ENCODE measurements around the gene FCMR.

The FCMR gene

DNA sequence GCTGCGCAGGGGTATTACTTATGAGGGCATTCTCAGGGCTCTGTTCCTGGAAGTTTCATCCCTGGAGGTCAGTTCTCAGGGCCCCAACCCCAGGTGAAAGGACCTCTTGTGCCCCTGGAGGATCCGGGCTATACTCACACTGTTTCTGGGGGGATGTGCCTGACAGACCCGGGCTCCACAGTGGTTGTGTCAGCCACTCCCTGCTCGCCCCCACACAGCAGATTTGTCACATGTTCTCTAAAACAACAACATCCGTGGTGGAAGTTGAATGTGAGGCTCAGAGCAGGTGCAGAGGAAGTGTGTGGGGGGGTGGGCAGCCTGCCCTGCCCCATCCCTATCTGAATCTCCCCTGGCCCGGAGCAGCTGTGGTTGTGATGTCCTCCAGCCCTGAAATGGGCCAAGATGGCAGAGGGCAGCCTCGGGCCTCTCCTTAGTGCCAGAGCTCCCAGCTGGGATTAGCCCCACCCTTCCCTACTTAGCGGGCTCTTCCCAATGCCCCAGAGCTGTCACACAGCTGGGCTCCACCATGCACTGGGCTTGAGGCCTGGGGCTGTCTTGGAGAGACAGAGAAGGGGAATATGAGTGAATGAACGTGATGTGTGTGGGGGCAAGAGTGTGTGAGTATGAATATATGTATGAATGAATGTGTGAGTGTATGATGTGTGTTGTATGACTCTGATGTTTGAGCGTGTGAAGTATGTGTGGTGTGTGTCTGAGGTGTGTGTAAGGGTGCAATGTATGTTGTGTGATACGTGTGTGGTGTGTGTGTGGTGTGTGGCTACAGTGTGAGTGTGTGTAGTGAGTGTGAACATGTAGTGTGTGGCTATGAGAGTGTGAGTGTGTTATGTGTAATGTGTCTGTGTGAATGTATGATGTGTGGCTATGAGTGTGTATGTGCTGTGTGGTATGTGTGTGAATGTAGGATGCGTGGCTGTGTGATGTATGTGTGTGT lies 1.5 kb upstream of the FCMR start:
- DNase-seq (ENCODE audit: low read depth) = no peak

DNA sequence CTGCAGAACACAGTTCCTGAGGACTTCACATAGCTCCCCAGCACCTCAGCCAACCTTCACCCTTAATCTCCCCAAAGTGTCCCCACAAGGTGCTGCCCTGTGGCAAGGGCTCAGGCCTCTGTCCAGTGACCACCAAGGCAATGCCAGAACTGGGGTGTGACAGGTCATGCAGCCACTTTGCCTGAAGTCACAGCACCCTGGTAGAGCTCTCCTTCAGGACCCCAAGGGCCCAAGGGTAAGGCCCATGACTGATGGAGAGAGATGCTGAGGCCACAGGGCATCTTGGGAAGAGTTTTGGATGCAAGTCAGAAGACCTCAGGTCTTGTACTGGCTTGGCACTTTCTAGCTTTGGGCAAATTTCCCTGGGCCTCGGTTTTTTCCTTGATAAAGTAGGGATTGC lies 783 bp upstream of the FCMR start:
- no peak for DNase-seq (ENCODE audit: low read depth)

DNA sequence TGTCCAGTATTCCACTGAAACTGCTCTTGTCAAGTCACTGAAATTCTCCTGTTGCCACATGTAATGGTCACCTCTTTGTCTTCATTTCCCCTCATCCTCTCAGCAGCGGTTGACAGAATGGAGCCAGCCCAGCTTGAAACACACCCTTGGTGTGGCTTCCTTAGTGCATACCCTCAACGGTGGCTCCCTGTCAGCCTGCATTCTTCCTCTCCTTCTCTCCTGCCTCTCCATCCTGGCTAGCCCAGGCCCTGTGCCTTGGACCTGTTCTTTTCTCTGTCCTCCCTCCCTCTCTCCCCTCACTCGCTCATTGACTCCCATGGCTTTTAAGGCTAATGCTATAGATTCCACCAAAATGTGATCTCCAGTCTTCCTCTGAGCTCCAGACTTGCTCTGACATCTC lies 3.7 kb downstream of the FCMR start:
- DNase-seq (ENCODE audit: low read depth) = no peak

DNA sequence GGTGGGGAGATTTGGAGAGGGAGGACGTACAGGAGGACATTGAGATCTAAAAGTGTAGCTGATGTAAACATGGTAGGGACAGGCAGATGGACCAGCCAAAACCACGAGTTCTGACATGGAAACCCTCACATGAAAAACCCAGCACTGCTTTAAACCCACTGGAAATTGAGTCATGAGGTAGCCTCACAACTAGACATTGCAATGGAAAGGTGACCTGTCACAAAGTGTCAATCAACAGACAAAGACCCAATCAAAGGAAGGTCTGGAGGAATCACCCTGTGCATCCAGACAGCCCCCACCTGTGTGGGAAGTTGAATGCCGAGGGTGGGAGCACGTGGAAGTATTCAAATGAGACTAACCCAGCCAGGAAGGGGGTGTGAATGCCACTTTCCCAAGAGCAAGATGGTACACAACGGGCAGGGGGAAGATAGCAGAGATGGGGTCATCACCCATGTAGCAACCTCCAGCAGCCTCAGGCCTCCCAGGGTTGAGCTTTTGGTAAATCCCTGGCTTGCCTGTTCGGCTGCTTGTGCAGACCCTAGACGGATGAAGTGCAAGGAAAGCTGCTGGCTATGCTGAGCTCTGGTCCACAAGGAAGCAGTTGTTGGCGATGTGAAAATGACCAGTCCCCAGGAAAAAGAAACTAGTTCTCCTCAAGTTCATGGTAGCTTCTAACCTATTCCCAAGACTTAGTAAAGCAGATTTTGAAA lies 5.6 kb downstream of the FCMR start:
- DNase-seq (ENCODE audit: low read depth) = no peak

DNA sequence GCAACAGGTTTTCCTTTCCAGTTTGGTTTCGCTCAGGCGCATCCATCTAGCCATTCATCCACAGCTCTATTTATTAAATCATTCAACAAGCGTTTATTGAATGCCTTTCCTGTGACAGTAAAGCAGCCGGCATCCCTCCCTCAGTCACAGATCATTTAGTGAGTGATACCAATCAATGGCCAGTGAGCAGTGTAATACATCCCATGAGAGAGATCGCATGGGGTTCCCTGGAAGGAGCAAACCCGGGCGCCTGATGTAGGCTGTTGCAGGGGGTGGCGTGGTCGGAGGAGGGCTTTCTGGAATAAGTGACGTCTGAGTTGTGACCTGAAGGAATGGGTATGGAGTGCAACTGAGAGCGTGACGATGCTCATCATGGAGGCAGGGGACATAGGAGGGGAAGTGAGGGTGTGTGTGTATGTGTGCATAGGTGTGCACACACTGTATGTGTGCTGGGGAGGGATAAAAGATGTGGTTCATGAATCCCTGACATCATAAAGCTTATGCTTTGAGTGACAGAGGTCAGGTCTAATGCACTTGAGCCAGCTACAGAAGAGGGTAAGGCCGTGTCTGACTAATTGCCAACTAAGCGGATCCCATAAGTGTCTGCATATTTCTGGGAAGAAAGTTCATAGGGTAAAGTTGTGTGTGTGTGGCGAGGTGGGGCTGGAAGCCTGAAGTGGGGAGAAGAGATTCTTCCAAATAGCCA lies 6.6 kb downstream of the FCMR start:
- DNase-seq (ENCODE audit: low read depth) = no peak

DNA sequence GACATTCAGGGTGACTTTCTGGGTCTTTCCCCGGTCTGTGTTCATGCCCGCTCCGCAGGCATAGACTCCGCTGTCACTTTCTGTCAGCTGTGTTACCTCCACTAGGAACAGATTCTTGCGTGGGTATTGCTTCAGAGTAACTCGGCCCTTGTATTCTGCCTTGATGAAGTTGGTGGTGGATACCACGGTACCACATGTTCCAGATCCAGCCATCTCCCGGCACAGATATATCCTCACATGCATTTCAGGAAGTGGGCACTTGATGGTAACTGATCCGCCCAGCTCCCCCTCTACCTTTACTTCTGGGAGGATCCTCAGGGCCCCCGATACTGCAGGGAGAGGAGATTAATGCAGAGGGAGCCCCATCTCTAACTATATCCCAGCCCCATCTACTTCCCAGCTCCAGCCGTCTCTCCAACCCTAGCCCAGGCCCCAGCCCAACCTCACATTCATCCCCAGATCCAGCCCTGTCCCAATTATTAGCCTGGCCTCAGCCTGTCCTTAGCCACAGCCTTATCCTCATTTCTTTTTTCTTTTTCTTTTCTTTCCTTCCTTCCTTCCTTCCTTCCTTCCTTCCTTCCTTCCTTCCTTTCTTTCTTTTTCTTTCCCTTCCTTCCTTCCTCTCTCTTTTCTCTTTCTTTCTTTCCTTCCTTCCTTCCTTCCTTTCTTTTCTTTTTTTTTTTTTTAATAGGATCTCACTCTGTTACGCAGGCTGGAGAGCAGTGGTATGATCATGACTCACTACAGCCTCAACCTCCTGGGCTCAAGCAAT lies 7.8 kb downstream of the FCMR start:
- no peak for DNase-seq (ENCODE audit: low read depth)

DNA sequence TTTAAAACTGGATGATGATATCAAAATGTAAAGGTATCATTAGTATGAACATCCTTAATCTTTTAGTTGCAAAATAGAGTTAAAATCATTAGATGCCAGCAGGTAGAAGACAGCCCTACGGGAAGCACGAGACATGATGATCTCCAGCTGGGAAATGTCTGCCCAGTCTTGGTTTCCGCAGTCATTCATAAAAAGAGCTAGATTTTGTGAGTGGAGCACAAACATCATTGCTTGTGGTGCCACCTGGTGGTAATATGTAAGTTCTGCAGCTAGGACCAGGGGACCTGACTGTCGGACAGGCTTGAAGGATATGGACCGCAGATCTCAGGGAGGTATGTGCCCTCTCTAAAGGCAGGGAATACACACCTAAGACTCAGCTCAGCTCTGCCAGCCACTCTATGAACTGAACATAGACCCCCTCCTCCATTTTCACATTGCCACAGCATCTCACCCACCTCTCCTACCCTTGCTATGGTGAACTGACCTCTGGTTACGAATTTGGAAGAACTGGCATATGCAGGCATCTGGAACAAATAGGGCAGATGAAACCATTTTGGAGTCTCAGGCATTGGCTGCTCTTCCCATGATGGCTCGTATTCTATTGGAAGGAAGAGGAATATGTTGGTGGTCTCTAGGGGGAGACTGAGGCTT lies 9.2 kb downstream of the FCMR start:
- DNase-seq (ENCODE audit: low read depth) = peak; percentile 56

DNA sequence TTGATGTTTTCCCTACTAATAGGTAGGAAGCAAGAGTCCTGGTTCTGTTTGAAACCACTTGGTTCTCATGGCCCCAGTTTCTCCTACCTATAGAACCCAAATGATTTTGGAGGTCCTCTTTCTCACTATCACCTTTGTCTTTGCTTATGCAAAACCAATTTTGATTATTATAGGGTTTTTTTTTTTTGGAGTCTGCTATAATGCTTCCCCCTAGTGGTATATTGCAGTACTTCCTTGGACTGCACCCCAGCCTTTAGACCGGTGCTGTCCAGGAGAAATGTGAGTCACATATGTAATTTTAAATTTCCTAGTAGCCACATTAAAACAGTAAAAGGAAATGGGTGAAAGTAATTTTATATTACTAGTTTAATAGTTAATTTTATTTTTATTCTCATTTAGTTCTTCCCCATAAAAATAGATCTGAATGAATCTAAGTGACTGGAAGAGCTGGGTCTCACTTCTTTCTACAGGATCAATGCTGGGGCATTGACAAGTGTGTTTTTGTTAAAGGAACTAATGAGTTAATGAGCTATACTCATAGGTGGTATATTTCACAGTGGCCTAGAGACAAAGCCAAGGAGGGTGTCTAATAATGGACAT lies 10.6 kb downstream of the FCMR start:
- DNase-seq (ENCODE audit: low read depth) = peak; percentile 61

DNA sequence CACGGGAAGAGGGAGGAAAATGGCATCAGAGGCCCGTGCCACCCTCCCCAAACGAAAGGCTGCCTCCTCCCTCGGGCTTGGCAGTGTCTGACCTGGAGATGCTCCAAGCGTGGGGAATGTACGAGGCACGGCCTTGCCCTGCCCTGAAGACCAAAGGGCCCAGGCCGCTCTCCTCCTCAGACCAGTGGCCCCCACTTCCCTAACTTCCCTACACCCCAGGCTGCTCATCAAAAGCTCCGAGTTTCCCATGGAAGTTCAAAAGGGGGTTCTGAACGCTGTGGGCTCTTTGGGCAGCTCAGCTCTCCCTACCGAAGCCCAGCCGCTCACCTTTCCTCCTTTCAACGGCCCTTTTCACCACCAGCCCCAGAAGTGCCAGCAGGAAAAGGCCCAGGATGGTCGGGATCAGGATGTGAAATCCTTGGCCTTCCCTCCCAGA lies 11.8 kb downstream of the FCMR start:
- DNase-seq (ENCODE audit: low read depth) = no peak

DNA sequence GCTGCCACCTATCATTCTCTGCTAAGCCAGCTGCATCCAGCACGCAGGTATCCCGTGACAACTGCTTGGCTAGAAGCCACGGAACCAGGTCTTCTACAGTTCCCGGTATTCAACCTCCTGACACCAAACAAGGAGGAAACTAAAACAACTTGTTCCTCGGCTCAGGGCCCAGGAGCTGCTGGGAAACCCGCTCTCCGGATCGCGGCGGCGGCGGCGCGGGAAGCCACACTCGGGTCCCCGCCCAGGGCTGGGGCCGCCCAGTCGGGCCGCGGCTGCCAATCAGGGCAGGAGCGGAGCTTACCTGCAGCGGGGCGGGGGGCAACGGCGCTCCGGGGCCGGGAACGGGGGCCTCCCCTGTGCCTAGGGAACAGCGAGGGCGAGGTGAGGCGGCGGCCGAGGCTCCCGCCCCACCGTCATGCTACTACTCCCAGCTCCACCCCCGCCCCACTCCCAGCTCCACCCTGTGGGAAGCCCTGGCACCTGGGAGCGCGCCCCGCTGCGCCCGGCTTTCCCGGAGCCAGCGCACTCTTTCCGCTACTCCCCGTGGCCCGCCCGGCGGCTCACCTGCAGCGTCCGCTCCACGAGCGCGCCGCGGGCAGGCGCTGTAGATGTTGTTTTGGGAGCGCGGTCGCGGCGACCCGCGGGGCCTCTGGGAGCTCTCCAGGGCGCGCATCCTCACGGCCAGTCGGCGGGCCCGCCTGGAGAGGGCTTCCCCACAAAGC lies 12.4 kb downstream of the FCMR start:
- DNase-seq (ENCODE audit: low read depth) = no peak

DNA sequence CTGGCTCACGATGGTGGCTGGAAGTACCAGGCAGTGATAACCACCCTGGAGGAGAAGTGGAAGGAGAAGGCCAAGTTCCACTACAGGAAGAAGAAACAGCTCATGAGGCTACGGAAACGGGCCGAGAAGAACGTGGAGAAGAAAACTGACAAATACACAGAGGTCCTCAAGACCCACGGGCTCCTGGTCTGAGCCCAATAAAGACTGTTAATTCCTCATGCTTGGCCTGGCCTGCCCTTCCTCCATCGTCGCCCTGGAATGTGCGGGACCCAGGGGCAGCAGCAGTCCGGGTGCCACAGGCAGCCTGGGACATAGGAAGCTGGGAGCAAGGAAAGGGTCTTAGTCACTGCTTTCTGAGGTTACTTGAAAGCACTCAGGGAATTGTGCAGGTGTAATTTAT lies 13.7 kb downstream of the FCMR start:
- no peak for DNase-seq (ENCODE audit: low read depth)

DNA sequence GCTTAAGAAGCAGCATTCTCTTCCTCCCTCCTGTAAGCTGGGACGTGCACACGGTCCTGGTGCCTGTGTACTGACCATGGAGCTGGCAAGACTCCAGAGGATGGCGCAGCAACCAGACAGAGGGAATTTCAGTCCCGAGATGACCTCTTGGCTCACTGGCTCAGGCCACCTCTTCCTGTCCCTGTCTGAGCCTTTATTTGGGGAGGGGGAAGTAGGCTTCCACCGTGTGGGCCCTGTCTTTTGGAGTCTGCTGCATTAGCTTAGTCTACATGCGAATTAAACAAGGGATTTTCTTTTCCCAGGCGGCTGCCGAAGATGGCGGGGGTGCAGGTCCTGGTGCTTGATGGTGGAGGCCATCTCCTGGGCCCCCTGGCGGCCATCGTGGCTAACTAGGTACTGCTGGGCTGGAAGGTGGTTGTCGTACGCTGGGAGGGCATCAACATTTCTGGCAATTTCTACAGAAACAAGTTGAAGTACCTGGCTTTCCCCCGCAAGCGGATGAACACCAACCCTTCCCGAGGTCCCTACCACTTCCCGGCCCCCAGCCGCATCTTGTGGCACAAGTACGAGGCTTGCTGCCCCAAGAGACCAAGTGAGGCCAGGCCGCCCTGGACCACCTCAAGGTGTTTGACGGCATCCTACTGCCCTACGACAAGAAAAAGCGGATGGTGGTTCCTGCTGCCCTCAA lies 14.3 kb downstream of the FCMR start:
- no peak for DNase-seq (ENCODE audit: low read depth)

DNA sequence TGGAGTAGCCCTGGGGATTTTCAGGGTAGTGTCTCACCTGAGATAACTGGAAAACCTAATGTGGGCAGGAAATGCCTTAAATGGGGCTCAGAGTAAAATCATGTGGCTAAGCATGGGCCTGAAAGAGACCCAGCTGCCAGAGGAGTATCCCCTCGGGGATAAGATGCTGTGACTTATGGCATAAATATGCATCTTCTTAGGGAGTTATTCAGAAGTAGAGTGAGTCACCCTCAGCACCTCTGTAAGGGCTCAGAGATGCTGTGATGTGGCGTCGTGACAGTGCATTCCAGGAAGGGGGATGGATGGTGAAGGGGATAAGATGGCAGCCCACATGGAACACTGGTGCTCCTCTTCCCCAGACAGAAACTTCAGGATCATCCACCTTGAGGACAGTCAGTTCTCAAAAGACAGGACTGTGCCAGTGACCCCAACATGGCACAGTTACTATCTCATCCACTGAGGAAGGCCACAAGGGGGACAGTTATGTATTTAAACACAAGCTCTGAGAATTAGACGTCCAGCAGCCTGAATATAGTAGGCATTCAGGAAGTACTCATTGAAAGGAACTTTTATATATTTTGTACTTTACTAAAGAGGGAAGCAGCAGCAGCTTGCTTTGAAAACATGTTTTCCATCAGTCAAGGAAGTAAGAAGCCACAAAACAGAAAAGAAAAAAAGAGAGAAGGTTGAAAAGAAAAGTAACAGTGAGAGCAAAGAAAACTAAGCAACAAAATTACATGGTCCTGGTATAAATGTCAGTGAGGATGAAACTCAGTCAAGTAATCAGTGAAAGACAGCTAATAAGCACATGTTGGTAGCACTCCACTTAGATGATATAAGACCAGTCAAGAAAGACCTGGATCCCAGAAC lies 16.2 kb downstream of the FCMR start:
- DNase-seq (ENCODE audit: low read depth) = peak; percentile 96

DNA sequence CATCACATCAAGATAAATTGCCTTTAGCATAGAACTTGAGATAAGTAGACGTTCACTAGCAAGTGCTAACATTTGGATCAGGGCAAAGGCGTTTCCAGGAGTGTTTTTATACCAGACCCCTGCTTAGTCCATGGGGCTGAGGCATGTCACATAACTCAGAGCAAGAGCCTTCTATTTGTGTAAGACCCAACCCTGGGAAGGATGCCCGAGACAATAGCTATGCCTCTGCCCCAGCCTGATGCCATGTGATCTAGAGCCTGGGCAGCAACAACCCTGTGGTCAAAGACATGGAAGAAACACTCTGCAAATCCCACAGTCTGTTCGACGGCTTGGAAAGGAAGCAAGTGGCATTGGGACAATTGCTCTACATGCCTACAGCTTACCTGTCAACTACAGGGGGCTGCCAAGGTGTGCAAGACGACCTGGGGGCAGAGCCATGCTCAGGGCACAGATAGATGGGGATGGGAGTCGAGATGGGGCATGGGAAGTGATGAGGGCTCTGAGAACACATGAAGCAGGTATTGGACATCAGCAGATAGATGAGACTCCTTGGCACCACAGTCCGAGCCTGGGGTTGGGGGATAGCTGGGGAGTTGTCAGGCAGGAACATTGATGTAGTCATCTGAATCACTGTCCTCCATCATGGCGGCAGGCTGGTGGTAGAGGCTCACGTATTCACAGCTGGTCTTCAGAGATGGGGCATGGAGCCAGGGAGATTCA lies 17.2 kb downstream of the FCMR start:
- no peak for DNase-seq (ENCODE audit: low read depth)

DNA sequence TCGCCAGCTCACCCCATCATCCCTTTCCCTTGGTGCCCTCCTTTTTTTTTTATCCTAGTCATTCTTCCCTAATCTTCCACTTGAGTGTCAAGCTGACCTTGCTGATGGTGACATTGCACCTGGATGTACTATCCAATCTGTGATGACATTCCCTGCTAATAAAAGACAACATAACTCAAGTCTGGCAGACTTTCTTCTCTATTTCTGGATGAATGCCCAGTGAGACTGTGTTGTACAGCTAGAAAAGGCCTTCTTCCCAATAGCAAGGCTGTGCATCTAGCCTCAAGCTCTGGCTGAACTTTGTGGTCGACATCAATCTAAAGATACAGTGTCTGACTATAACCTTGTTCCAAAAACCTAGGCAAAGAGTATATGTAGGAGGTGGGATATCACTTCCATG lies 18.1 kb downstream of the FCMR start:
- DNase-seq (ENCODE audit: low read depth) = no peak

DNA sequence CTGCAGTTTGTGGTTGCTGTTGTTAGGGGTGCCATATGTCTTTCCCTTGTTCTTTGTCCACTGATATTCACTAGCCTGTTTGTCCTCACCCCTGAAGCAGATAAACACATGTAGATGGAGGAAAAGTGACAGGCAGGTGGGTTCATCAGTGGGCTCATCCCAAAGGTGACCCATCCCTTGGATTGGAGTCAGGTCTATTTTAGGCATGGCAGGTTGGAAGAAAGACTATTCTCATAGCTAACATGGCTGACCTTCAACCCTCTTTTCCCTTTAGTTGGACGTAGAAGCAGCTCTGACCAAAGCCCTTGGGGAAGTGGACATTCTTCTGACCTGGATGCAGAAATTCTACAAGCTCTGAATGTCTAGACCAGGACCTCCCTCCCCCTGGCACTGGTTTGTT lies 19.0 kb downstream of the FCMR start:
- no peak for DNase-seq (ENCODE audit: low read depth)

DNA sequence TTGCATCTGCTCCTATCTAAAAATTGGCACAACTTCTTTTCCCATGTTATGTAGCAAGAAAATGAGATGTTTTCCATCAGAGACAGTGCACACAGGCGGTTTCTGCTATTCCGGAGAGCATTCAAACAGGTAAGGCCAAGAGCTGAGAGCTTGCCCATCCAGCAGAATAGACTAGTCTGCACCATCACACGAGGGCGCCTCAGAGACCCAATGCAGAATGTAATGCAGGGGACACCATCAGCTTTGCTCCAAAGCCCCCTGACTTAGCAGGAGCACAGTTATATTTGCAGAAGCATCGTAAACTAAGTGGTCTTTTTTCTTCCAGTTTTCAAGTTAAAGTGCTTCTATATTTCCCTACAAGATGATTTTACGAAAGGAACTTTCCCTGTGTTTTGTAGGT lies 19.8 kb downstream of the FCMR start:
- DNase-seq (ENCODE audit: low read depth) = no peak

DNA sequence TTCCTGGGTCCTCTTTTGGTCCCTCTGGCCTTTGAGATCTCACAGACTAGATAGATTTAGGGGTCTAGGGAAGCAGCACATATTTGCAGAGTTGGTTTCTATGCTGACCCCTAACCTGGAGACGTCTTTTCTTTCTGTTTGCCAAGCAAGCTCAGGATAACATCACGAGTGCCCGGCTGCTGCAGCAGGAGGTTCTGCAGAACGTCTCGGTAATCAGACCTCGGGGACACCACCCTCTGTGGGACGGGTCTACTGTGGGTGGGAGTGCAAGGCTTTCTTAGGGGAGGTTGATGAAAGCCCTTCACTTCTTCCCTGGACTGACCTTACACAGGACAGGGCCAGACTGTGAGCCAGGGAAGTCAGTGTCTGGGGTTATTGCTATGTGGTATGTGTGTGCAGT lies 21.6 kb downstream of the FCMR start:
- no peak for DNase-seq (ENCODE audit: low read depth)

Measured in HS-5 (cell line).